ENCODE results near the gene SETD3.

GRCh38 chr14:99350751-99351150, 129.9 kb downstream of the SETD3 start:
- TF ChIP-seq POLR2AphosphoS5 (IDR thresholded peaks at IDR 0.05; ENCODE audit: low read depth, low read length) (no peak), FOXP2 (optimal IDR thresholded peaks at IDR 0.05; ENCODE audit: borderline replicate concordance, extremely low read depth, extremely low read length, insufficient read depth) (no peak), REST (IDR thresholded peaks at IDR 0.05; ENCODE audit: insufficient read depth in 1 of 2, low read depth in 2 of 2, low read length in 2 of 2) (no peak)

Measured in PFSK-1 (cell line).